Ovary (tissue), 3 donors: ENCODE data around the gene CDC42SE1.

Source experiments
- CTCF ChIP-seq, 3 donors: fragments of 450-650 bp in 2 of 3; fragments of 200-600 bp in 1 of 3; IDR thresholded peaks; one replicate each; pipeline versions ENCODE4 v1.5.1 to v1.8.0; 2016 to 2022; ENCODE audit warnings: antibody characterized with exemption in 3 of 3, mild to moderate bottlenecking in 1 of 3
- POLR2A ChIP-seq: fragments of 450-650 bp; IDR thresholded peaks from one replicate; pipeline ENCODE4 v1.6.1; 2017; ENCODE audit warnings: antibody characterized with exemption, mild to moderate bottlenecking, moderate library complexity
- donor health status: DM: no; HTN: no; CAD: no.

DNA sequence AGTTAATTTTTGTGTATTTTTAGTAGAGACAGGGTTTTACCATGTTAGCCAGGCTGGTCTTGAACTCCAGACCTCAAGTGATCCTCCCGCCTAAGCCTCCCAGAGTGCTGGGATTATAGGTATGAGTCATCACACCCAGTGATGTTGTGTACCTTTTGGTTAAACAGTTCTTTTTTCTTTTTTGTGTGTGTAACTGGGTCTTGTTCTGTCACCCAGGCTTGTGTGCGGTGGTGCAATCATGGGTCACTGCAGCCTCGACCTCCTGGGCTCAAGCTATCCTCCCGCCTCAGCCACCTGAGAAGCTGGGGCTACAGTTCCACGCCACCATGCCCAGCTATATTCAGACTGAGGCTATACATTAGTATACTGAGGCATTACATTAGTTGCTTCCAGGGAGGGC lies 48.9 kb upstream of the CDC42SE1 start:
- TF ChIP-seq CTCF (IDR thresholded peaks at IDR 0.05) = no peak
- no peak for TF ChIP-seq POLR2A
